CD4-positive, alpha-beta T cell treated with Interleukin-15 for 1 hour (primary cell): ENCODE data around the gene RYR2.

ENCODE experiments used
- DNase-seq: peaks from one replicate; pipeline ENCODE4 v3.0.0-alpha.2; 2020

The RYR2 gene

GRCh38 chr1:237692255-237692654 is 650.3 kb downstream of the RYR2 start:
- DNase-seq, result no peak

DNA sequence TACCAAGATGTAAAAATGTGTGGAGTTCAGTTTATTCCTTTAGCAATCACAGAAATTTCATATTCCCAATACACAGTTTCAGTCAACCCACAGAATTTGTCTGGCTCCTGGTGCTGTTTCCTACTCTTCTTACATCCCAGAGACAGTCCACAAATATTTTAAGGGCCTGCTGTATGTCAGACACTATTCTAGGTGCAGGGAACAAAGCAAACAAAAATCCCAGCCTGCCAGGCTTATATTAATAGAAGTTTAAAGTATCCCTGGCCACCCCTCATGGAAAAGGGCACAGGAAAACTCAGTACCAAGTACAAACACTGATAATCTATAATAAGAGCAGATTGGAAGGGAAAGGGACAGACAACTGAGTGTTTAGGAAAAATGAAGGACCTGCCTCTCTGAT is 653.9 kb downstream of the RYR2 start:
- no peak for DNase-seq

DNA sequence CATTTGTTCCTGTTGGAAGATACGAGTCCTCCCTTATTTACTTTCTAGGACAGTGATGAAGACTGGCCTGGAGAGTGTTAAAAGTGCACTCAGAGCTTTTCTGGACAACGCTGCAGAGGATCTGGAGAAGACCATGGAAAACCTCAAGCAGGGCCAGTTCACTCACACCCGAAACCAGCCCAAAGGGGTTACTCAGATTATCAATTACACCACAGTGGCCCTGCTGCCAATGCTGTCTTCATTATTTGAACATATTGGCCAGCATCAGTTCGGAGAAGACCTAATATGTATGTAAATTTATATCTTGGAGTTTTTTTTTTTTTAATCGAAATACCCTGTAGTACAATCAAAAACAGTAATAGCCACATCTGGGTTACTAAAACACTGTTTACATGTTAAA is 658.2 kb downstream of the RYR2 start:
- no peak for DNase-seq

DNA sequence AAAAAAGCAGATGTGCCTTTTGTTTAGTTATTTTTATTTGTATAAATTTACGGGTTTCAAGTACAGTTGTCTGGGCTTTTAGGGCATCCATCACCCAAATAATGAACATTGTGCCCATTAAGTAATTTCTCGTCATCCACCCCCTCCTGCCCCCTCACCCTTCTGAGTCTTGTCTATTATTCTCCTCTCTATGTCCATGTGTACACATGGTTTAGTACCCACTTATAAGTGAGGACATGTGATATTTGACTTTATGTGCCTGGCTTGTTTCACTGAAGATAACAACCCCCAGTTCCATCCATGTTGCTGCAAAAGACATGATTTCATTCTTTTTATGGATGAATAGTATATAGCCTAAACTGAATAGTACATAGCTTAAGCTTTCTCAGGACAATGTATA is 659.5 kb downstream of the RYR2 start:
- no peak for DNase-seq

- DNase-seq, result no peak
Measured at GRCh38 chr1:237702161-237702560, 660.2 kb downstream of the RYR2 start.

DNA sequence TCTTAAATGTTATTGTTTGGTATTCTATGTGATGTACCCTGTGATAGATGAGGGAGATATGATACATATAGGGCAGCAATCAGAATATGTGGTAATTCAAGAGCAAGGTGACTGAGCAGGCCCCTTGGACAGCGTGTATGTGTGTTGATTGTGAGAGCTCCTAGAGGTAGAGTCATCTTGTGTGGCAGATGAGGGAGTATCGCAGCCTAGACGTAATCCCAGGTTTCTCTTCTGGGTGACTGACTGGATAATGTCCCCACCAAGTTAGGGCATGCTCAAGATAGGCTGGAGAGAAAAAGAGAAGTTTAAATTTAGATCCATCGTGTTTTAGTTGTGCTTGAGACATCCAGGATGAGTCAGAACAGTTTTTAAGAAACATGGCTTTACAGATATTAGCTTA is 663.5 kb downstream of the RYR2 start:
- no peak for DNase-seq

GRCh38 chr1:237709355-237709754 is 667.4 kb downstream of the RYR2 start:
- DNase-seq, result no peak

GRCh38 chr1:237711281-237711680 is 669.3 kb downstream of the RYR2 start:
- no peak for DNase-seq

DNA sequence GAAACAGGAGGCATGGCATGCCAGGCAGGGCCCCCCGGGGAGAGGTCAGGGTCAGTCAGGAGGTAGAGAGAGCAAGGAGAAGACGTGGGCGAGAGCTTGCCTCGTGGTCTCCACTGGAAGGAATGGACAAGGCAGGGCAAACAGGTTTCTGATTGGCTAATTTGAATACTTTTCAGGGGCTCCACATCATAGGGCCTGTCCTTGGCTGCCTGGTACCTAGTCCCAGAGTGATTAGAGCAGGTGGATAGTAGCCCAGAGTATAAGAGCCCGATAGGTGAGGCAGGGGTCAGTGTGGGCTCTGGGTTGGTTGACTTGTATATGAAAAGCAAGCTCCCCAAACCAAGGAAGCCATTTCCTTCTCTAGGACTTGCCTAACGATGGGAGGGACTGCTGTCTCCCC is 670.1 kb downstream of the RYR2 start:
- DNase-seq, result no peak

- DNase-seq, result no peak
Measured at GRCh38 chr1:237712586-237713157, 670.7 kb downstream of the RYR2 start.

DNA sequence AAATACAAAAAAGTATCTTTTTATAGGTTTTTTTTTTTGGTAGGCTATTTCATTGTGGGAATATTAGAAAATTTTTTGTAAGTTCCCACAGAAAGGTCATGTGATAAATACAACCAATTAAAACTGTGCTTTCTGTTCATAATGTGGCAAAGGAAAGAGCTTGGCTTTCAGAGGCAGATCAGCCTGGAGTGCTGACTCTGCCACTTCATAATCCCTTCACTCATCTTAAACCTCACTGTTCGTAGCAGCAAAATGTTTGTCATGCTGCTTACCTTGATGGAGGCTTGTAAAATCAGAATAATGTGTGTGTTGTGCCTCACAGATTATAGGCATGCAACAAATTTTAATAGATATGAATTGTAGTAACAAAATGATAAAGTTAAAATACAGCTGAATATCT is 671.9 kb downstream of the RYR2 start:
- no peak for DNase-seq

DNA sequence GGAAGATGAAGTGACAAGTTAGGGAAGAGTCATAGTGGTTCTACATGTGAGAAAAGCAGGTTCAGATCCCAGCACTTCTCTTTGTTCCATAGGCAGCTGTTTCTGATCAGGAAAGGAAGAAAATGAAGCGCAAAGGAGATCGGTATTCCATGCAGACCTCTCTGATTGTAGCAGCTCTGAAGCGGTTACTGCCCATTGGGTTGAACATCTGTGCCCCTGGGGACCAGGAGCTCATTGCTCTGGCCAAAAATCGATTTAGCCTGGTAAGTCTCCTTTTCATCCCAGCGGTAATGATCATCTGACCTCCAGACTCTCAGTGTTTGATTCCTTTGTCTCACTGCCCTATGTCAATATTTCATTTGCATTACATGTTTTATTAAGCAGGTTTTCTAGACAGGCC is 675.1 kb downstream of the RYR2 start:
- no peak for DNase-seq

GRCh38 chr1:237730826-237731350 is 688.9 kb downstream of the RYR2 start:
- no peak for DNase-seq

DNA sequence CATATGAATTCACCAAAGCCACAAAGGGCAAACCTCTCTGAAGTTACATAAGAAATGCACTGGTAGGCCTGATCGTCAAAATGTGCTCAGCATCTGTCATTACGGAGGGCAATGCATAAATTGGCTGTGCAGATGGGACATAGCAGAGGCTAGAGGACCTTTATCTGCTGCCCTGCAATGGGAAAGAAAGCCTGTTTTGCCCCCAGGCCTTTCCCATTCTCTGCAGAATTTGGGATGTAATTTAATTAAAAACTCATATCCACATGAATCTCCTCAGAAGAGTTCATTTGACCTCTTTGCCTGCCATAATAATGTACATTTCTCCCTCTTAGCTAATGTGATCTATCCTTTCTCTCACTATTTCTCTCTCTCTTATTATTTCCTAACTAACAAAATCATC is 690.7 kb downstream of the RYR2 start:
- DNase-seq, result no peak

GRCh38 chr1:237736372-237737029 is 694.5 kb downstream of the RYR2 start:
- DNase-seq, result peak; percentile 18

- DNase-seq, result no peak
Measured at GRCh38 chr1:237737448-237737847, 695.5 kb downstream of the RYR2 start.

- DNase-seq, result no peak
Measured at GRCh38 chr1:237737938-237738610, 696.1 kb downstream of the RYR2 start.

GRCh38 chr1:237740846-237741245 is 698.9 kb downstream of the RYR2 start:
- DNase-seq, result no peak

DNA sequence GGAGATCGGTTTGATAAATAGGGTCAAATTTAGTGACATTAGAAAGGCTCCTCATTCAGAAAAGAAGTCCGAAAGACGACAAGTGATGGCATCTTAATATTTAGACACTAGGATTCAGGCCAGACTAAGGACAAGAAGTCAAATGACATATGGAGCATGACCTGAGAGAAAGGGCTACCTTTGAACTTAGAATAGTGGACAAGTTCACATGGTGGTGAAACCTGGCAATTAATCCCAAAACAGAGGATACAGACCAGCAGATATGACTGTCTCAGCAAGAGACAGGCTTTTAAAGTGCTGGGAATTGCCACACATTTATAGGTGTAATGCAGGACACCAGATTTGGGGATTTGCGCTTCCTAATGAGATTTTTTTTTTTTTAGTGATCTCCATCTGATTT is 703.6 kb downstream of the RYR2 start:
- DNase-seq, result no peak

DNA sequence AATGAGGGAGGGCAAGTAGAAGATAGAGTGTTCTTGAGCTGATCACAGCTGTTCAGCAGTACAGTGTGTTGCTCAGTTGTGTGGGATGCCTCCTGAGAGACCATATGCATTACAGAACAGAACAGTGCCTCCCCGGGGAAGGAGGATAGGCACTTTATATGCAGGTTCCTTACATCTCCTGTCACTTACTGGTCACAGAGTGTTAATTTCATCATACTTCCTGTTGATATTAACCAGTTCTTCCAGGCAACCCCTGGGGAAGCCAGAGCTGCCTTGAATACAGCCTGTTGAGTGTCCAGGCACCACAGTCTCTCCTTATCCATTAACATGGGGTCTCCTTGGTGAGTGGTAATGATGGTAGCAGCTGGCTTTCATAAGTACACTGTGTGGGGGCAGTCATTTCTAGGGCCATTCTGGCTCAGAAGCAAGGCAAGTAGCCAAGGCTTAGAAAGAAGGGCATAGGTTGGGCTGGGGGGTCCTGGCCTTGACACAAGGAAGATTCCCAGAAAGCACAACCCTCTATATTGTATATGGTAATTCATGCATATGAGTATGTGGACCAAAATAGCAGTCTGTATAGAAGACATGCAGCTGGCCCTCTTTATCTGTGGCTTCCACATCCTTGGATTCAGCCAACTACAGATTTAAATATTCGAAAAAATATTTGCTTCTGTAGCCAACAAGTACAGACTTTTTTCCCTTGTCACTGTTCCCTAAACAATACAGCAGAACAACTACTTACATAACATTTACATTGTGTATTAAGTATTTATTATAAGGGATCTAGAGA is 706.4 kb downstream of the RYR2 start:
- no peak for DNase-seq

GRCh38 chr1:237749122-237749521 is 707.1 kb downstream of the RYR2 start:
- no peak for DNase-seq

GRCh38 chr1:237751090-237751489 is 709.1 kb downstream of the RYR2 start:
- no peak for DNase-seq

DNA sequence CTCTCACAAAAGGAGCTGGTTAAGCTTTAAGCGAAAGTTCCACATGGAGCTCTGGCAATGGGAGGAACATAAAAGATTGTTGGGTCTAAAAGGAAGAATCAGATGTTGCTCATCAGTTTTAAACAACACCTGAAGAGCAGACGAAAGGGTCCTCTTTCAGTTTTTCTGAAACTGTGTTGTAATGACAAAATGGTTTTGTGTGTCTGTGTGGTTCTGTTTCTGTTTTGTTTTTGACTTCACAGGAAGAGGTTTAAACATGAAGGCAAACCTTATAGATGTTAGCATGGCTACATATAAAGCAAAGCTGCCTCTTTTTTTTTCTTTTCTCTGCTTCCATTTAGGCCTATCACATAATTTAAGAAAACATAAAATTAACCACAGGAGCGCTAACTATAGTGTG is 712.6 kb downstream of the RYR2 start:
- no peak for DNase-seq
